ENCODE measurements around the gene PPP1R14C. TPM values are rescaled to one million over a fixed set of nuclear protein-coding genes. Genes with fewer than 3 reads are reported as not detected.

PPP1R14C gene
- total and polyA plus RNA-seq, 10 of the 15 experiments (the other 5 are each of a cell fraction or from before 2014, with no cell fraction given): 0.07 to 1.6 (median 0.13) TPM; not detected in 4

DNA sequence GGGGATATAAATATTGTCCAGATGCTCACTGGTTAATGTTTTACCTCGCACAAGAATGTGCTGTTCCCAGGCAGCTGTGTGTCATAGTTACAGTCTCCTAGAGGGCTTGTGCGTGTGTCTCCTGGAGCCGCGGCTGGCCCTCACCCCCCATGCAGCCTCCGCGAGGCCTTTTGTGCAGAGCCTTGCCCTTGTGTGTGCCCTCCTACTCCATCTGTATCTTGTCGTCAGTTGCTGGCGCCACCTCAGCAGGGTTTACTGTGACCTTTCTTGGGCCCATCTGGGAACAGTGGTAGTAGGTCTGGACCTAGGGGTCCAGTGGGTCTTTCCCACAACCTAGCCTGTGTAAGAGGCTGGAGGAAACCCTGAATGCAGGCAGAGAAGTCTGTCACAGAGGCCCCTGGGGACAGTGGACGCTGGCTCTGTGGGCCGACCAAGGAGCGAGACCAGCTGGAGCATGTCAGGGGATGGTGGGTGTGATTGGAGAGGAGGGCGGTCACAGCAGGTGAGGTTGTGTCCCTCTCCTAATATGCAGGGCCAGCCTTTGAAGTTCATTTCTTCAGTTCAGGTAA lies 35.2 kb downstream of the PPP1R14C start:
- FAIRE-seq (no peak), DNase-seq (ENCODE audit: low read depth, low spot score) (no peak), ATAC-seq (no peak)
- Histone ChIP-seq H3K36me3 (ENCODE audit: control insufficient read depth in 2 of 2, insufficient read depth in 2 of 2, low read length in 1 of 2) (no peaks in the 10 kb centered on the region), H3K79me2 (ENCODE audit: control insufficient read depth, insufficient read depth, low read length) (no peaks in the 10 kb centered on the region), H4K20me1 (ENCODE audit: control insufficient read depth, insufficient read depth) (no peaks in the 10 kb centered on the region), H3K4me1 (ENCODE audit: control insufficient read depth, insufficient read depth, low read length) (no peaks in the 10 kb centered on the region), H3K27me3 (replicated peaks in 1 of 2; ENCODE audit: control insufficient read depth in 2 of 2, insufficient read depth in 2 of 2, low read length in 1 of 2) (peaks cover 0 to 5% of the 10 kb centered on the region in 2 experiments; a peak in 1 of 4 replicates), H3K4me3 (no peak overlapping the region), H2AFZ (ENCODE audit: control insufficient read depth, low read depth, low read length) (no peak overlapping the region), H3K9me3 (replicated peaks; ENCODE audit: control insufficient read depth, insufficient read depth, low read length) (no peaks in the 10 kb centered on the region), H3K4me2 (ENCODE audit: control insufficient read depth, insufficient read depth) (no peak overlapping the region), H3K9ac (ENCODE audit: control insufficient read depth, insufficient read depth, low read length) (no peak overlapping the region), H3K27ac (ENCODE audit: control insufficient read depth, insufficient read depth) (no peak overlapping the region)
- in situ Hi-C loops (cut with MboI) (no loop called here), intact Hi-C loops (cut with micrococcal nuclease; ENCODE audit: unreplicated experiment) (no loop called here)
- TF ChIP-seq JUND (IDR thresholded peaks at IDR 0.05; ENCODE audit: low read depth, low read length) (no peak), SMARCA5 (IDR thresholded peaks at IDR 0.05) (no peak), NR2C1 (IDR thresholded peaks at IDR 0.05) (no peak), IKZF2 (IDR thresholded peaks at IDR 0.05) (no peak), STAT3 (IDR thresholded peaks at IDR 0.05; ENCODE audit: low read depth, low read length) (no peak), CEBPB (IDR thresholded peaks at IDR 0.05; ENCODE audit: borderline replicate concordance in 1 of 2, low read depth in 2 of 2, low read length in 2 of 2) (no peak), PAX5 (IDR thresholded peaks at IDR 0.05; ENCODE audit: borderline replicate concordance, low read depth, low read length) (no peak), ESRRA (IDR thresholded peaks at IDR 0.05; ENCODE audit: low read length) (no peak), ZNF622 (IDR thresholded peaks at IDR 0.05) (no peak)
- TF ChIP-seq, protein P1, sequence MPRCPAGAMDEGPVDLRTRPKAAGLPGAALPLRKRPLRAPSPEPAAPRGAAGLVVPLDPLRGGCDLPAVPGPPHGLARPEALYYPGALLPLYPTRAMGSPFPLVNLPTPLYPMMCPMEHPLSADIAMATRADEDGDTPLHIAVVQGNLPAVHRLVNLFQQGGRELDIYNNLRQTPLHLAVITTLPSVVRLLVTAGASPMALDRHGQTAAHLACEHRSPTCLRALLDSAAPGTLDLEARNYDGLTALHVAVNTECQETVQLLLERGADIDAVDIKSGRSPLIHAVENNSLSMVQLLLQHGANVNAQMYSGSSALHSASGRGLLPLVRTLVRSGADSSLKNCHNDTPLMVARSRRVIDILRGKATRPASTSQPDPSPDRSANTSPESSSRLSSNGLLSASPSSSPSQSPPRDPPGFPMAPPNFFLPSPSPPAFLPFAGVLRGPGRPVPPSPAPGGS (IDR thresholded peaks at IDR 0.05; ENCODE audit: borderline replicate concordance, insufficient read depth, low read depth, low read length, poor library complexity, severe bottlenecking): no peak
- TF ChIP-seq, protein P2, sequence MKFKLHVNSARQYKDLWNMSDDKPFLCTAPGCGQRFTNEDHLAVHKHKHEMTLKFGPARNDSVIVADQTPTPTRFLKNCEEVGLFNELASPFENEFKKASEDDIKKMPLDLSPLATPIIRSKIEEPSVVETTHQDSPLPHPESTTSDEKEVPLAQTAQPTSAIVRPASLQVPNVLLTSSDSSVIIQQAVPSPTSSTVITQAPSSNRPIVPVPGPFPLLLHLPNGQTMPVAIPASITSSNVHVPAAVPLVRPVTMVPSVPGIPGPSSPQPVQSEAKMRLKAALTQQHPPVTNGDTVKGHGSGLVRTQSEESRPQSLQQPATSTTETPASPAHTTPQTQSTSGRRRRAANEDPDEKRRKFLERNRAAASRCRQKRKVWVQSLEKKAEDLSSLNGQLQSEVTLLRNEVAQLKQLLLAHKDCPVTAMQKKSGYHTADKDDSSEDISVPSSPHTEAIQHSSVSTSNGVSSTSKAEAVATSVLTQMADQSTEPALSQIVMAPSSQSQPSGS (IDR thresholded peaks at IDR 0.05; ENCODE audit: low read length): no peak
- CTCF ChIA-PET: no interaction called here
- RAD21 ChIA-PET (ENCODE audit: unreplicated experiment): no interaction called here
- POLR2A ChIA-PET: no interaction called here
- whole genome bisulfite sequencing (ENCODE audit: insufficient coverage, insufficient replicate concordance, low lambda C conversion rate, missing lambda C conversion rate): 78% methylated on average over 12 of the region's 12 CpGs
- BruUV-seq (replicated peaks): no TSS peak
- SMC1A ChIA-PET (ENCODE audit: uncharacterized antibody, unreplicated experiment): interaction anchor here (1.3 to 1.9 kb wide), 2 partner anchors 9 to 97 kb away, joined by 3 to 7 read pairs; no protein-coding TSS in a partner anchor

All from GM12878 (cell line).